GM19395 (cell line): ENCODE results near the gene UBE2O.
A peak's percentile ranks its signal among the peaks of the same experiment; 100 is the strongest.

Source experiments
- ATAC-seq: cut with Tn5 transposase; IDR thresholded peaks from one replicate; pipeline ENCODE4 v1.9.1; 2021; ENCODE audit warnings: mild to moderate bottlenecking, moderate library complexity; ENCODE audit not compliant: unreplicated experiment

The UBE2O gene

GRCh38 chr17:76487451-76488192 is 34.7 kb upstream of the UBE2O start:
- ATAC-seq = no peak

DNA sequence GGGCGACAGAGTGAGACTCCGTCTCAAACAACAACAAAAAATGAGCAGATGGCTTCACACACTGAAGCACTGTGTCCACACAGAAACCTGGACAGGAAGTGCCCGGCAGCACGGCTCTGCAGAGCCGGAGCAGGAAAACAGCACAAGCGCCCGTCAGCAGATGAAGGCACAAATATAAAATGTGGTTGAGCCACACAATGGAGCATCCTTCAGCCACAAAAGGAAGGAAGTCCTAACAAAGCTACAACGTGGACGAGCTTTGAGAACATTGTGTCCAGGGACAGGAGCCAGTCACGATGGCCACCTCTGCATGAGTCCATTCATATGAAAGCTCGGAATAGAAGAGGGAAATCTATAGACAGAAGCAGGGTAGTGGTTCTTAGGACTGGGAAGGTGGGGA is 32.6 kb upstream of the UBE2O start:
- ATAC-seq = no peak

- no peak for ATAC-seq
These were observed 31.3 kb upstream of the UBE2O start for GRCh38 chr17:76484228-76484725.

DNA sequence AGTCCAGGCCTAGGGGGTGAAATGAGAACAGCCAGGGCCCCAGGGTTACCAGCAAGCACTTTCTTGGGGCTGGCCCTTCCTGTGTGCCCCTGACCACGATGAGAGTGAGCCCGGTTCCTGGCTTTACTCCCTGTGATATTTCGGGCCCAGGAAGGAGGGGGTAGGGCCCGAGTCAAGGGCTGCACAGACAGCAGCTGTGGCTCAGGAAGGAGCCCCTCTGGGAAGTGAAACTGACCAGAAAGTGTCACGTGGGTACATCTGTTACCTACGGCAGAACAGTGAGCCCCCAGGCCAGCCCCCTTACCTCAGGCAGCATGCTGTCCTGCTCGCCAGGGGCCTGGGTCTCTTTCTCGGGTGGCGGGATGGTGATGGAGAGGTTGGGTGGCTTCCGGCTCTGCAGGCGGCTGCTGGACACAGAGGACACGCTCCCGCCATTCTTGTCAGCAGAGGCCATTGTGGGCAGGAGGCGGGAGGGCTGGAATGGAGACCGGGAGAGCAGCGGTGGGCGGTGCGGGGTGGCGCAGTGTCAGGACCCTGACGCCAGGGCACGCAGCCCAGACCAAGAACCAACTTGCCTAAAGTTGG is 28.2 kb upstream of the UBE2O start:
- peak; percentile 74 for ATAC-seq

DNA sequence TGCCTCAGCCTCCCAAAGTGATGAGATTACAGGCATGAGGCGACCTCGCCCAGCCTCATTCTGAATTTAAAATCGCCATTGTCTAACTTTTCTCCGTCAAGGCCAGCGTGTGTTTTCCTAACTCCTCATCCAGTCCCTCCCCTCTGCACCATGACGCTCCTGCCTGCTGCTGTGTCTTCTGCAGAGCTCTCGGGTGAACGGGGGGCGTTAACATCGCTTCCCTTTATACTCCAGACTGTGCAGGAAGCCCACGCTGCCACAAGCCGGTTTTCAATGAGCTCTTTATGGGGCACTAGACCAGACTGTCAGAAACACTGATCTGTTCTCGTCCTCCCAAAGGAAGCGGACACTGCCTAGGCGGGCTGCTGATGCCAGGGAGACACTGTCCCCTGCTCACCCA is 27.7 kb upstream of the UBE2O start:
- ATAC-seq = peak; percentile 11

- ATAC-seq = no peak
These were observed 26.6 kb upstream of the UBE2O start for GRCh38 chr17:76479515-76480060.

GRCh38 chr17:76478730-76479514 is 26.0 kb upstream of the UBE2O start:
- no peak for ATAC-seq

DNA sequence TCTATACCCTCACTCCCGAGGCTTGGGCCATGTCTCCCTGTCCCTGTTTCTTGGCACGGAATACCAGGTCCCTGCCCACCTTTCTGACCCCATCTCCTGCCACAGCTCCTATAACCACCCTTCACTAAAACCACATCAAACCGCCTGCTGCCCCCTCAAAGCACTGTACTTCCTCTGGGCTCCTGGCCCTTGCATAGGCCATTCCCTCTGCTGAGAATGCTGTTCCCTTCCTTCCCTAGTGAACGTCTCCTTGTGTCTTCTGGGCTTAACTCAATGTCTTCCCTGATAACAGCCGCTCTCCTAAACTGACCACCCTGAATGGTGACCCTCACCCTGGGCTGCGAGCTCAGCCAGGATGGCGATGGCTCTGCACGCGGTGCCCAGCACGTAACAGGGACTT is 25.1 kb upstream of the UBE2O start:
- ATAC-seq = no peak

- ATAC-seq = no peak
These were observed 24.6 kb upstream of the UBE2O start for GRCh38 chr17:76477576-76477975.

DNA sequence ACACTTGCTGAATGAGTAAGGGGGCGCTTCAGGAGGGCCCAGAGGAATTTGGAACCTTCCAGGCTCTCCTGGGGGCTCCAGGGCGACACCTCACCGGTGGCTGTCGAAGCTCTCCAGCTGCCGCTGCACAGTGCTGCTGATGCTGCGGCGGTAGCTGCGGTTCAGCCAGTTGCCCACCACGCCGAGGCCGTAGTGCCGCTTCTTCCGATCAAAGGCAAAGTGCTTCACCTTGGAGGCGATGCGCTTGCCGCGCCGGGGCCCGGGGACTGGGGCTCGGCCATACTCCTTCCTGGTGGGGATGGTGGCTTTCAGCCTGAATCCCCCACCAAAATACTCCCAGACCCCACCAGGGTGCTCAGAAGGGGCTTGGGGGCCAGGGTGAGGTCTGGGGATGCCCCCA is 23.8 kb upstream of the UBE2O start:
- no peak for ATAC-seq

DNA sequence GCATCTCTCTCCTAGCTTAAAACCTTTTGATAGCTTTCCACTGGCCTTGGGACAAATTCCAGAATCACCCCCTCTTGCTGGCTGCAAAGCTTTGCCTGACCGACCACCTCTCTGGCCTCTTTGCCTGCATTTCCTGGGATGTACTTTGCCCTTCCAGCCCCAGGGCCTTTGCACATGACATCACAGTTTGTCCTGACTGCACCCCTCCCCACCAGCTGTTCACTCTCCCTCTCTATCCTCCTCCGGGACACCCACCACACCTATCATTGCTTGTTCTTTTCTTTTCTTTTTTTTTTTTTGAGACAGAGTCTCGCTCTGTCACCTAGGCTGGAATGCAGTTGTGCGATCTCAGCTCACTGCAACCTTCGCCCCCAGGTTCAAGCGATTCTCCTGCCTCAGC is 22.4 kb upstream of the UBE2O start:
- no peak for ATAC-seq

DNA sequence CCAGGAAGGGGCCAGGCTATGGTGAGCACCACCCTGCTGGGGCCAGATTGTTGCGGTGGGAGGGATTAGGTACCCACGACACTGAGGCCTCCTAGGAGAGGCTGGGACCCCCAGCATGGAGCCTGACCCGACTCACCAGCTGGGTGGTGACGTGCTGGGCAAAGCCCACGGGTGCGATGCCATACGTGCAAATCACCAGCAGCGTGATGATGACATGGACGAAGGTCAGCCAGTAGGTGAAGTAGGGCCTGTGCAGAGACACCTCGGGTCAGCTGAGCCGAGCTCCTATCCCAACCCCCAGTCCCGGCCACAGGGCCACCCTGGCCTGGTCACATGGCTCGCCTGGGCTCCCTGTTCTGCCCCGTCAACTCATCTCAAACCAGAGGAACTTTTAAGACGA is 21.9 kb upstream of the UBE2O start:
- no peak for ATAC-seq

DNA sequence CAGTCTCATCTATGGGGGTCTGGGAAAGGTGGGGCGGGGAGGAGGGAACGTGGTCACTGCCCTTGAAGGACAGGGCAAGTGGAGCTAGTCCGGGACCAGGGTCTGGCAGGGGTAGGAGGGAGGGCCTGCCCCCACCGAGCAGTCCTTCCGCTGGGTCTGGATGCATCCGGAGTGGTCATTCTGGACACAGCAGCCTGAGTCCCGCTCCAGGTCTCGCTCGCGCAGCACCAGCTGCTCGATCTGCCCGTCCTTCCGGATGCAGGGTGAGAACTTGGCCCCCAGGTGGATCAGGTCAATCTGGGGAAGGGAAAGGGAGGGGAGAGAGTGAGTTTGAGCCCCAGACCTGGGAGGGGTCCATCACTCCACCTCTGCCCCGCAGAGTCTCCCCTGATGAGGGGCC is 21.3 kb upstream of the UBE2O start:
- no peak for ATAC-seq

DNA sequence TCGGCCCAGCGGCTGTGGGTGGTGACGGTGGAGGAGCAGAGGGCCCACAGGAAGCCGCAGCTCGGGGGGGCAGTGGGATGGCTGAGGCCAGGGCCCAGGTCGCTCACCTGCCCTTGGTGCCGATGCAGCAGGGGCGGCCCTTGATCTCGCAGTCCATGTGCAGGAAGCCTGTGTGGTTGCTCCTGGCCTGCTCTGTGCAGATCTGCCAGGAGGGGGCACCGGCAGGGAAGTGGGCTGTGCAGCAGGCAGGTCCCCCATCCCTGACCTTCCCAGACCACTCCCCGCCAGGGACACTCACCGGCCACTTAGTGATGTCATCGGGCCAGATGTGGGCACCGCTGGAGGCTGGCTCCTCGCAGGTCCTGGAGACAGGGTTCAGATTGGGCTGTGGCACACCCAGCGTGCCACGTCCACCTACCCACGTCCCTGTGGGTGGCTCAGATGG is 20.6 kb upstream of the UBE2O start:
- no peak for ATAC-seq

GRCh38 chr17:76472726-76473125 is 19.8 kb upstream of the UBE2O start:
- ATAC-seq = no peak

- ATAC-seq = no peak
These were observed 19.3 kb upstream of the UBE2O start for GRCh38 chr17:76472258-76472645.

GRCh38 chr17:76471498-76472257 is 18.7 kb upstream of the UBE2O start:
- ATAC-seq = no peak

- ATAC-seq = no peak
These were observed 17.2 kb upstream of the UBE2O start for GRCh38 chr17:76469991-76470739.

GRCh38 chr17:76469076-76469990 is 16.4 kb upstream of the UBE2O start:
- ATAC-seq = no peak
